Measurements from ENCODE around the gene KRT4. TPM values are rescaled to one million over a fixed set of nuclear protein-coding genes. Genes with fewer than 3 reads are reported as not detected.

KRT4 gene
- total RNA-seq, 2 experiments from 2014 or later, result not detected

GRCh38 chr12:52788192-52788875 is 25.6 kb downstream of the KRT4 start:
- H3K4me1 ChIP-seq (ENCODE audit: insufficient read depth, low read length, poor library complexity, severe bottlenecking), result no peaks in the 10 kb centered on the region
- intact Hi-C loops (cut with micrococcal nuclease; ENCODE audit: unreplicated experiment), result no loop called here
- H3K4me2 ChIP-seq (ENCODE audit: low read length), result no peak overlapping the region
- H3K36me3 ChIP-seq (ENCODE audit: insufficient read depth, low read length), result no peaks in the 10 kb centered on the region
- no TSS peak for BruUV-seq (replicated peaks)
- DNase-seq (ENCODE audit: low spot score), result no peak
- no peak for TF ChIP-seq EZH2phosphoT487 (IDR thresholded peaks at IDR 0.05; ENCODE audit: borderline replicate concordance, low read depth, low read length)
- CTCF ChIA-PET (ENCODE audit: unreplicated experiment), result no interaction called here
- POLR2A ChIA-PET, result no interaction called here
- no peaks in the 10 kb centered on the region for H3K9me2 ChIP-seq (ENCODE audit: insufficient read depth, low read length)
- H4K20me1 ChIP-seq (ENCODE audit: insufficient read depth, low read length), result no peaks in the 10 kb centered on the region
- no peak overlapping the region for H3K27ac ChIP-seq (ENCODE audit: low read depth, low read length, poor library complexity, severe bottlenecking)
- no peaks in the 10 kb centered on the region for H3K9me3 ChIP-seq (ENCODE audit: low read length)
- H2AFZ ChIP-seq (ENCODE audit: low read length), result no peak overlapping the region
- H3K4me3 ChIP-seq (ENCODE audit: low read depth, low read length, poor library complexity, severe bottlenecking), result no peak overlapping the region
- no peaks in the 10 kb centered on the region for H3K79me2 ChIP-seq (ENCODE audit: insufficient read depth, low read depth, low read length)

GRCh38 chr12:52787324-52788191 is 26.4 kb downstream of the KRT4 start:
- no peaks in the 10 kb centered on the region for H3K9me2 ChIP-seq (ENCODE audit: insufficient read depth, low read length)
- no peak overlapping the region for H3K27ac ChIP-seq (ENCODE audit: low read depth, low read length, poor library complexity, severe bottlenecking)
- H4K20me1 ChIP-seq (ENCODE audit: insufficient read depth, low read length), result no peaks in the 10 kb centered on the region
- H3K36me3 ChIP-seq (ENCODE audit: insufficient read depth, low read length), result no peaks in the 10 kb centered on the region
- H3K9me3 ChIP-seq (ENCODE audit: low read length), result no peaks in the 10 kb centered on the region
- no peak overlapping the region for H2AFZ ChIP-seq (ENCODE audit: low read length)
- H3K4me3 ChIP-seq (ENCODE audit: low read depth, low read length, poor library complexity, severe bottlenecking), result no peak overlapping the region
- BruUV-seq (replicated peaks), result no TSS peak
- CTCF ChIA-PET (ENCODE audit: unreplicated experiment), result no interaction called here
- H3K4me1 ChIP-seq (ENCODE audit: insufficient read depth, low read length, poor library complexity, severe bottlenecking), result no peaks in the 10 kb centered on the region
- H3K79me2 ChIP-seq (ENCODE audit: insufficient read depth, low read depth, low read length), result no peaks in the 10 kb centered on the region
- intact Hi-C loops (cut with micrococcal nuclease; ENCODE audit: unreplicated experiment), result no loop called here
- DNase-seq (ENCODE audit: low spot score), result no peak
- TF ChIP-seq CTCF (conservative IDR thresholded peaks at IDR 0.05; ENCODE audit: low read length), result no peak
- POLR2A ChIA-PET, result no interaction called here
- H3K4me2 ChIP-seq (ENCODE audit: low read length), result no peak overlapping the region

GRCh38 chr12:52784909-52785308 is 29.0 kb downstream of the KRT4 start:
- H3K27ac ChIP-seq (ENCODE audit: low read depth, low read length, poor library complexity, severe bottlenecking), result no peak overlapping the region
- H3K79me2 ChIP-seq (ENCODE audit: insufficient read depth, low read depth, low read length), result no peaks in the 10 kb centered on the region
- no peaks in the 10 kb centered on the region for H4K20me1 ChIP-seq (ENCODE audit: insufficient read depth, low read length)
- ChIA-PET POLR2A (no interaction called here), CTCF (ENCODE audit: unreplicated experiment) (no interaction called here)
- TF ChIP-seq EZH2phosphoT487 (IDR thresholded peaks at IDR 0.05; ENCODE audit: borderline replicate concordance, low read depth, low read length), result no peak
- TF ChIP-seq CTCF (conservative IDR thresholded peaks at IDR 0.05; ENCODE audit: low read length), result no peak
- no peaks in the 10 kb centered on the region for H3K9me2 ChIP-seq (ENCODE audit: insufficient read depth, low read length)
- no peaks in the 10 kb centered on the region for H3K4me1 ChIP-seq (ENCODE audit: insufficient read depth, low read length, poor library complexity, severe bottlenecking)
- H2AFZ ChIP-seq (ENCODE audit: low read length), result no peak overlapping the region
- DNase-seq (ENCODE audit: low spot score), result no peak
- H3K36me3 ChIP-seq (ENCODE audit: insufficient read depth, low read length), result no peaks in the 10 kb centered on the region
- no peaks in the 10 kb centered on the region for H3K9me3 ChIP-seq (ENCODE audit: low read length)
- H3K4me3 ChIP-seq (ENCODE audit: low read depth, low read length, poor library complexity, severe bottlenecking), result no peak overlapping the region
- no peak overlapping the region for H3K4me2 ChIP-seq (ENCODE audit: low read length)
- intact Hi-C loops (cut with micrococcal nuclease; ENCODE audit: unreplicated experiment), result no loop called here
- no TSS peak for BruUV-seq (replicated peaks)
